GM12864 (cell line): ENCODE measurements around the gene RNF128.

ENCODE experiments used
- DNase-seq: peaks from one replicate; pipeline ENCODE4 v3.0.0-alpha.2; 2011; ENCODE audit warnings: low read depth
- H3K4me3 ChIP-seq: 2 replicates; pipeline ENCODE4 v1.5.1; 2011; ENCODE audit warnings: mild to moderate bottlenecking, low read depth, low read length, control low read depth
- TF ChIP-seq, protein P1 (sequence below): IDR thresholded peaks from 2 replicates; pipeline ENCODE4 v1.5.1; 2011; ENCODE audit warnings: low read depth, mild to moderate bottlenecking, moderate library complexity, low read length, control low read depth, inconsistent platforms; ENCODE audit errors: missing control alignments

Gene RNF128

DNA sequence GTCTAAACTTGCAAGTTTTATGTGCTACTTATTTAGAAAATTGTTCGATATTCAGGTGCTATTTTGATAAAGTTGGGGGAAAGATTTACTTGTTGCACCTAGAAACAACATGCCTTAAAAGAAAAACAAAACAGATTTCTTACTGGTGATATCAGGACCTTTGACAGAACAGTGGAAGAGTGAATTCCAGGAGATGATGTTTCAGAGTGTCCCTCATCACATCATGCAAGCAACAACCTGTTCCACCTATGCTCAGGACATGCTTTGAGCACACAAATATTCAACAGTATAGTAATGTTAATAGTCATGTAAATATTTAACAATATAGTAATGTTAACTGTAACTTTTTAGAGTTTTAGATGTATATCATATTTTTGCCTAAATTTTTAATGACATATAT, 23.9 kb upstream of the RNF128 start:
- DNase-seq: no peak

DNA sequence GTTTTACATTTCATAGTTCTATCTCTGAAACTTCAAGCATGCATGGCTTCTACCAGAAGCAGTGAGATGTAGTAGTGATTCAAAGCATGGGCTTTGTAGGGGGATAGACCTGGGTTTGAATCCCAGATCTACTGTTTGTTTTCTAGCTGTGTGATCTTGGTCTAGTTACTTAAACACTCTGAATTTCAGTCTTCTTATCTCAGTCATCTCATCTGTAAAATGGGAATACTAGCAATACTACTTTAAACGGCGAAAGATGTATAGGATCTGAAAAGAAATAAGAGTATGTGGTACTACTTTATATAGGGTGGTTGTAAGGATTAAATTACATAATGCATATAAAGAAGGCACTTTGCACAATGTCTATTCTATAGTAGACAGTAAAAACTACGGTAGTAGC, 20.0 kb upstream of the RNF128 start:
- no peak overlapping the region for H3K4me3 ChIP-seq
- no peak for DNase-seq
- TF ChIP-seq, protein P1, sequence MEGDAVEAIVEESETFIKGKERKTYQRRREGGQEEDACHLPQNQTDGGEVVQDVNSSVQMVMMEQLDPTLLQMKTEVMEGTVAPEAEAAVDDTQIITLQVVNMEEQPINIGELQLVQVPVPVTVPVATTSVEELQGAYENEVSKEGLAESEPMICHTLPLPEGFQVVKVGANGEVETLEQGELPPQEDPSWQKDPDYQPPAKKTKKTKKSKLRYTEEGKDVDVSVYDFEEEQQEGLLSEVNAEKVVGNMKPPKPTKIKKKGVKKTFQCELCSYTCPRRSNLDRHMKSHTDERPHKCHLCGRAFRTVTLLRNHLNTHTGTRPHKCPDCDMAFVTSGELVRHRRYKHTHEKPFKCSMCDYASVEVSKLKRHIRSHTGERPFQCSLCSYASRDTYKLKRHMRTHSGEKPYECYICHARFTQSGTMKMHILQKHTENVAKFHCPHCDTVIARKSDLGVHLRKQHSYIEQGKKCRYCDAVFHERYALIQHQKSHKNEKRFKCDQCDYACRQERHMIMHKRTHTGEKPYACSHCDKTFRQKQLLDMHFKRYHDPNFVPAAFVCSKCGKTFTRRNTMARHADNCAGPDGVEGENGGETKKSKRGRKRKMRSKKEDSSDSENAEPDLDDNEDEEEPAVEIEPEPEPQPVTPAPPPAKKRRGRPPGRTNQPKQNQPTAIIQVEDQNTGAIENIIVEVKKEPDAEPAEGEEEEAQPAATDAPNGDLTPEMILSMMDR: no peak

More for the DNA sequence above, 23.9 kb upstream of the RNF128 start:
- TF ChIP-seq, protein P1: no peak
- H3K4me3 ChIP-seq: no peak overlapping the region

DNA sequence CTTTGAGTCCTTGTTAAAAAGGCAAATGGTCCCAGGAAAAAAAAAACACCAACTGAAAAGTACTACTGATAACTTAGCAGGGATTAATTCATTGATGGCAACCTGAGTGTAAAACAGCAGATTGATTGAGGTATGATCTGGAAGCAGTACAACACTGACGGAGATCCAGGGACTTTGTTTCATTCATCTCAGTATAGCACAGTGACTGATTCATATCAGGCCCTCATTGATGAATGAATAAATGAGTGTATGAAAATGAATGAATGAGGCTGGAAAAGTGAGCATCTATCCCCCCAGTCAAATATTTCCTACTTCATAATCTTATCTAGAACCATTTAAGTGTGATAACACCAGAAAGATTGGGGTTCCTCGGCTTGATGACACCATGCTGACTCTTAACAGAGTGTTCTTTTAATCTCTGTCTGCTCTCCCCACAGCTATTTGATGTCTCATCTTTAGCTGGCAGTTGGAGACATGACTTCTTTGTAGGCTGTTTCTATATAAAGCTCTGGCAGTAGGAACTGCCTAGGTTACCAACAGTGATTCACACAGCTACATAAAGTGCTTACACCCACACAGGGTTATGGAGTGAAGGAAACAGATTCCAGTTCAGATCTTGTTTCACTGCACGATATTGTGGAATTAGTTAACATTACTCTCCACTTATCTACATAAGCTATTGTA, 18.6 kb upstream of the RNF128 start:
- TF ChIP-seq, protein P1: no peak
- no peak overlapping the region for H3K4me3 ChIP-seq
- no peak for DNase-seq

DNA sequence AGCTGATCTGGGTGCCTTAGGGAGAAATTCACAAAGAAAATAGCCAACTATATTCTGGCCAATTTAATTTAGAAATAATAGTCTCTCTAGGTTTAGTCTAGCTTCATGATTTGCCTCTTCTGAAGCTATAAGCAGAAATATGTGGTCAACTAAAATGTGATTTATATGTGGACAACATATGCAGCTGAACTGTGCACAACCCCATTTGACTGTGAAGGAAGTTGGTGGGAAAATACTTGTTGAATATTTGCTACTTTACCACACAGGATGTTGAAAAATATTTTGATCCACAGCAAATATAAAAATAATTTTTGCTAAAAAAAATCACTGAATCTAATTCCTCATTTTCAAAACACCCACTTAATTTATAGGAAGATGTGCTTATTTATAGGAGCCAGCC, 15.7 kb upstream of the RNF128 start:
- no peak overlapping the region for H3K4me3 ChIP-seq
- DNase-seq: no peak
- TF ChIP-seq, protein P1: no peak

DNA sequence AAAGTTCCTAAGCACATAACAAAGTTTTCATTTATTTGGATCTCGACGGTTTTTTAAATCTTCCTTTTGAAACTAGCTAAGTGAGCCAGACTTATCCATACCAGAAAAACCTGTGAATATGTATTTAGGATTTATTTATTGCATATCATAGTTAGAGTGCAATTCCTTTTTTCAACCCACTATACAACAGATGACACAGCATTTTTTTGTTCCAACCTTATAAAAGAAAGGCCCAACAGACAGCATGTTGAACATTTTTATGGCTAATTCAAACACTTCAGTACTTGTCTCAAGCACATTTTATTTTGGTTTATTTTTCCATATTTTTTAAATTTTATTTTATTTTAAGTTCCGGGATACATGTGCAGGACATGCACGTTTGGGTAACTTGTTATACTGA, 15.1 kb upstream of the RNF128 start:
- DNase-seq: no peak
- TF ChIP-seq, protein P1: no peak
- no peak overlapping the region for H3K4me3 ChIP-seq

DNA sequence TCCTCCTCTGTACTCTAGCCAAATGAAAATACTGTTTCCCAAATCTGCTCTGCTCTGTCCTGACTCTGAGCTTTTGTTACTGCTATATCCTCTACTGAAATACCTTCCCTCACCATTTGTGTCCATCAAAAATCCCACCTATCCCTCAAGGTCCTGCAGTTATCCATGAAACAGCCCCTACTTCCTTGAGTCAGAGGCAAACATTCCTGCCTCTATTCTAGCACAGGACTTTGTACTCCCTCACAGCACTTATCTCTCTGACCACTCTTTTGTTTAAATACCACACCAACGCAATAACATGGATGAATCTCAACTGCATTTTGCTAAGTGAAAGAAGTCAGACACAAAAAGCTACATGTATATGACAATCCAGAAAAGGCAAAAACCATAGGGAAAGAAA, 10.5 kb upstream of the RNF128 start:
- no peak overlapping the region for H3K4me3 ChIP-seq
- TF ChIP-seq, protein P1: no peak
- no peak for DNase-seq

DNA sequence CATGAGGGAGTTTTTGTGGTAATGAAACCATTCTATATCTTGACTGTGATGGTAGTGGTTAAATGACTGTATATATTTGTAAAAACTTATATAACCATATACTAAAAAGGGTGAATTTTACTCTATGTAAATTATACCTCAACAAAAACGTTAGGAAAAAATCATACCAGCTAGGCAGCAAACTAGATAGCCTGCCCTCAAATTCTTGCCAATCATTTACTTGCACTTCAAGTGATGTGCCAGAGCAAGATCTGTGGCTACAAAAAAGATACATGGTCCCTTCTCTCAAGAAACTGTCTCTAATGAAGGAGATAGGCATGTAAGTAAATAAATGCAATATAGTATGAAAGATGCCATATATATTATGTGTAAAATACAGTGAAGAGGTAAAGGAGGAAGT, 10.0 kb upstream of the RNF128 start:
- no peak for DNase-seq
- TF ChIP-seq, protein P1: no peak
- no peak overlapping the region for H3K4me3 ChIP-seq
